Sigmoid colon (tissue), 4 donors: ENCODE results near the gene COL9A3.

ENCODE experiments used
- POLR2AphosphoS5 ChIP-seq, 4 donors: sonication (generic); formaldehyde crosslinking; IDR thresholded peaks; one replicate each; pipeline ENCODE4 v1.6.1; 2017; ENCODE audit warnings: antibody characterized with exemption in 4 of 4
- TF ChIP-seq, protein P1 (sequence below), 4 experiments: fragments of 450-650 bp in 3 of 4; fragments of 200-600 bp in 1 of 4; IDR thresholded peaks; one replicate each; pipeline ENCODE4 v1.5.1; 2016 to 2019; ENCODE audit warnings: antibody characterized with exemption in 4 of 4, mild to moderate bottlenecking in 3 of 4, moderate library complexity in 2 of 4

- TF ChIP-seq, protein P1, sequence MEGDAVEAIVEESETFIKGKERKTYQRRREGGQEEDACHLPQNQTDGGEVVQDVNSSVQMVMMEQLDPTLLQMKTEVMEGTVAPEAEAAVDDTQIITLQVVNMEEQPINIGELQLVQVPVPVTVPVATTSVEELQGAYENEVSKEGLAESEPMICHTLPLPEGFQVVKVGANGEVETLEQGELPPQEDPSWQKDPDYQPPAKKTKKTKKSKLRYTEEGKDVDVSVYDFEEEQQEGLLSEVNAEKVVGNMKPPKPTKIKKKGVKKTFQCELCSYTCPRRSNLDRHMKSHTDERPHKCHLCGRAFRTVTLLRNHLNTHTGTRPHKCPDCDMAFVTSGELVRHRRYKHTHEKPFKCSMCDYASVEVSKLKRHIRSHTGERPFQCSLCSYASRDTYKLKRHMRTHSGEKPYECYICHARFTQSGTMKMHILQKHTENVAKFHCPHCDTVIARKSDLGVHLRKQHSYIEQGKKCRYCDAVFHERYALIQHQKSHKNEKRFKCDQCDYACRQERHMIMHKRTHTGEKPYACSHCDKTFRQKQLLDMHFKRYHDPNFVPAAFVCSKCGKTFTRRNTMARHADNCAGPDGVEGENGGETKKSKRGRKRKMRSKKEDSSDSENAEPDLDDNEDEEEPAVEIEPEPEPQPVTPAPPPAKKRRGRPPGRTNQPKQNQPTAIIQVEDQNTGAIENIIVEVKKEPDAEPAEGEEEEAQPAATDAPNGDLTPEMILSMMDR (IDR thresholded peaks at IDR 0.05): no peak
- TF ChIP-seq POLR2AphosphoS5 (IDR thresholded peaks at IDR 0.05): peak in 1 of 4 donors; percentile 25
Observed at GRCh38 chr20:62860924-62861691, 44.3 kb downstream of the COL9A3 start.
